HG03354 (cell line): ENCODE measurements around the gene LIN37.

Experiments used
- ATAC-seq: cut with Tn5 transposase; IDR thresholded peaks from one replicate; pipeline ENCODE4 v1.9.1; 2021; ENCODE audit warnings: mild to moderate bottlenecking; ENCODE audit not compliant: unreplicated experiment, poor library complexity, severe bottlenecking

Gene LIN37

GRCh38 chr19:35732540-35733179 is 15.7 kb upstream of the LIN37 start:
- no peak for ATAC-seq

GRCh38 chr19:35733180-35734125 is 14.9 kb upstream of the LIN37 start:
- ATAC-seq = no peak

GRCh38 chr19:35734273-35734672 is 14.1 kb upstream of the LIN37 start:
- no peak for ATAC-seq

GRCh38 chr19:35734889-35735288 is 13.5 kb upstream of the LIN37 start:
- ATAC-seq = no peak

- ATAC-seq = no peak
These were observed 11.2 kb upstream of the LIN37 start for GRCh38 chr19:35736913-35737886.

- no peak for ATAC-seq
These were observed 10.1 kb upstream of the LIN37 start for GRCh38 chr19:35738021-35738886.

- ATAC-seq = no peak
These were observed 9.5 kb upstream of the LIN37 start for GRCh38 chr19:35738887-35739229.

- ATAC-seq = no peak
These were observed 8.9 kb upstream of the LIN37 start for GRCh38 chr19:35739275-35740107.

- ATAC-seq = peak; percentile 24
These were observed 8.3 kb upstream of the LIN37 start for GRCh38 chr19:35740108-35740422.

- peak; percentile 67 for ATAC-seq
These were observed 7.8 kb upstream of the LIN37 start for GRCh38 chr19:35740423-35741202.

- no peak for ATAC-seq
These were observed 7.2 kb upstream of the LIN37 start for GRCh38 chr19:35741203-35741515.

GRCh38 chr19:35742121-35742724 is 6.2 kb upstream of the LIN37 start, which contains the start of gene IGFLR1:
Gene IGFLR1, minus strand, starts transcription at chr19:35742452. Its CDS starts 1,272 bp downstream, at chr19:35741180.
- no peak for ATAC-seq

GRCh38 chr19:35743640-35744429 is 4.5 kb upstream of the LIN37 start:
- ATAC-seq = no peak

- peak; percentile 40 for ATAC-seq
These were observed 3.7 kb upstream of the LIN37 start for GRCh38 chr19:35744430-35745327.

- ATAC-seq = peak; percentile 52
These were observed 2.9 kb upstream of the LIN37 start, which contains the start of the genes PSENEN and U2AF1L4 for GRCh38 chr19:35745328-35746086. Gene PSENEN, plus strand, starts transcription at chr19:35745651. Its CDS starts 280 bp downstream, at chr19:35745931. Gene U2AF1L4, minus strand, starts transcription at chr19:35745418. Its CDS starts 27 bp downstream, at chr19:35745391.
